Measurements from ENCODE around the gene HMHB1. TPM values are rescaled to one million over a fixed set of nuclear protein-coding genes. Genes with fewer than 3 reads are reported as not detected.

The HMHB1 gene
- total RNA-seq = not detected in 2 replicates

DNA sequence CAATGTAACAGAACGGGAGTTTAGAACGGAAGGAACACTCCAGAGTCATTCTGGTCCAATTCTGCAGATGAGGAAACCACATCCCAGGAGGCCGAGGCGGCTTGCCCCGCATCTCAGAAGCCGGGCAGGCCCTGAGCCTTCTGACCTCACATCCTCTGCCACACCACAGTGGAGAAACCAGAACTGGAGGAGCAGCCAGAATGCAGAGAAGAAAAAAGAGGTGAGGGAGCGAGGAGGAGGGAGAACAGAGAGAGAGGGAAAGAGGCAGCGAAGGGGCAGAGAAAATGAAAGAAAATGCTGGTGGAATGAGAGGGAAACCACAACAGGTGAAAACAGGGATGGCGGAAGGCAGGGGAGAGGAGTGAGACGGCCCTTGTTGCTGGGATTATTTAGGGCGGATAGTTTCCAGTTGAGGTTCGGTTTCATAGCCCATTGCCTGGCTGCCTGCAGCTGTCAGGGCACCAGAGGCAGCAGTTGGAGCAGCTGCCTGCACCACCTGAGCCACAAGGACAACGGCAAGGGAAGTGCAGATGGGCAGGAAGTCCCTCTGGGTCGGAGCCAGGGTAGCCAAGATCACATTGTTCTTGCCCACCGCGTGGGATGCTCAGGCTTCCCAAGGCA lies at the start of gene HMHB1:
TSS of gene HMHB1 (plus strand) at position 77 of the 621 bp plus-strand sequence.

All from thoracic aorta endothelial cell (primary cell).